ENCODE measurements around the gene FOXN3.
A peak's percentile ranks its signal among the peaks of the same experiment; 100 is the strongest.

Gene FOXN3

DNA sequence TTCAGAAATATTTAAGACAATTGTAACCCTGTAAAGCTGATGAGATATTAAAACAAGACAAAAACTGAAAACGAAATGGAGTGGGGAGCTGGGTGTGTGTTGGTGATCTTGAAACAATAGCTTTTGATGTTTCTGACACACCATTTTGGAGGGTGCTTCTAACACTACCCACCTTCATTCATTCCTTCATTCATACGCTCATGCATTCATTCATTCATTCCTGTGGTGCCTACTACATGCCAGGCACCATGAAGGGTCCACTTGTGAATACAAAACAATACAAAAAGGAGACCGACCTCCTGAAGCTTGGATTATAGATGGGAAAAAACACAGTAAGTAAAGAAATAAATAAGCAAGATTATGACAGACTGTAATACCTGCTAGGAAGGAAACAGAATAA is 60.5 kb downstream of the FOXN3 start:
- no peak for DNase-seq

DNA sequence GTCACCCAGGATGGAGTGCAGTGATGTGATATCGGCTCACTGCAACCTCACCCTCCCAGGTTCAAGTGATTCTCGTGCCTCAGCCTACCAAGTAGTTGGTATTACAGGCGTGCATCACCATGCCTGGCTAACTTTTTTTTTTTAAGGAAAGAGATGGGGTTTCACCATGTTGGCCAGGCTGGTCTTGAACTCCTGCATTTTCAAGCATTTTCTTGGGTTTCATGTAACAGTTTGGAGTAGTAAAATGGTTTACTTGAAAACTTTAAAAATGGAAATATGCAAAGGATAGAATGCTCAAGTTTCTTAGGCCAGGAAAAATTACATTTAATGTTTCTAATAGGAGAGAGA is 63.3 kb downstream of the FOXN3 start:
- DNase-seq = no peak

DNA sequence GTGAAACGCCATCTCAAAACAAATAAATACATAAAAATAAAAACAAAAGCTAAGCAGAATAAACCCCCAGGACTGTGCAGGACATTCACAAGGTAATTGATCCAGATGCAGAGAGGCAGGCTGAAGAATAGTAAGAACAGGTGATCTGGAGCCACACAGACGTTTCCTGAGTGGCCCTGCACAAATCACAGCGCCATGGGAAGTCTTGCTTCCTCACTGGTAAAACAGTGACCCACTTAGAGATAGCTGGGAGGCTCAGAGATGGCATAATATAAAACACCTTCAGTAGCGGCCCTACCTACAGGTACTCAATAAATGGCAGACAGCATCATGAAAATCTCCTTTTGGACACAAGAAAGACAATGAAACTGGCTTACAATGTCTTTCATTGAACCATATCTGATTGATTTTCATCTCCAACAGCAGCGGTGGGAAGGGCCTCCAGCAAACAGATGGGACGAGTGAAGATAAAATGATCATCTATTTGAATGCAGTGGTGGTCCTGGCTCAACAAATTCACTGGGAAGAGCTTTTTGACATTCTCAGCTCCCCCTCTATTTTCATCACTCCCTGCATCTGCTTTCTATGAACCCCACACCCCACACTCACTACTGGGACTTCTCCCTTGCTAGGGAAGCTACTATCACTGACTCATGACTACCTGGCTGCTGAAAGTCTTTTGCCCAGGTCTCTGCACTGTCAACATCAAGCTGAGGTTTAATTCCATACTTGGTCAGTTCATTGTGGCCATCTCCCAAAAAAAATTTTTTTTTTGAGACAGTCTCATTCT is 63.9 kb downstream of the FOXN3 start:
- no peak for DNase-seq

DNA sequence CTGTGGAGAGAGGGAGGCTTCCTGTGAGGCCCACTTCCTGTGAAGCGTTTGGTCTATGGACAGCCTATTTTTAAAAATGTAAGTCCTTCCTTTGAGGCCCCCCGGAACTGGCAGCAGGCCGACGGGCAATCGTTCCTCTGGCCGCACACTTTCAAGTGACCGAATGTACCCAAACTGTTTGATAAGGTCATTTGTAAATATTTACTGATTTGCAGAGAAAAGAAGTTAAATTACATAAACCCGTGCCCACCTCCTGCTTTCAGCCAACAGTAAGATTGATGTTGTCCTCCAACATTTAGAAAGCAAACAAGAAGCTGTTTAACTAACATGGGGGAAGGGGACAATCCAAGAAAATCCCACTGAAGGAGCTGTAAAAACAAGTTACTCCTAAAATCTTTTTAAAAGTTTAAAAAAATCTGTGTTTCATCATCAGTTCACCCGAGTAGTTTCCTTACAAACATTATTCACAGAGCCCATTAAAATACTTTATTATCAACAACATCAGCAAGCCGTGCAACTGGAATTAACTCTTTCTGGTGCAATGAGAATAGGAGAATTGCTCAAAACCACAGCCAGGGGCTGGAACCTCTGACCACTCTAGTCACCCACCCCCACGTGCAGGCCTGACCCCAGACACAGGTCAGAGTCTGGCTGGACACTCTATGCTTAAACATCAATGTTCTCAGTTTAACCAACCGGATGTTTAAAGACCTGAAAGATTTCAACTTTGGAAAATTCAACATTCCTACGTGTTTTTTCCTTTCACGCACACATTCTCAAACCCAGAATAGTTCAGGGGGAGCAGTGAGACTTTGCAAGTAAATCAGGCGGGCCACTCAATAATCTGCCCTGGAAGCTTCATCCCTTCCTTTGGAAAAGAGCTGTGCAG is 65.3 kb downstream of the FOXN3 start:
- DNase-seq = no peak

DNA sequence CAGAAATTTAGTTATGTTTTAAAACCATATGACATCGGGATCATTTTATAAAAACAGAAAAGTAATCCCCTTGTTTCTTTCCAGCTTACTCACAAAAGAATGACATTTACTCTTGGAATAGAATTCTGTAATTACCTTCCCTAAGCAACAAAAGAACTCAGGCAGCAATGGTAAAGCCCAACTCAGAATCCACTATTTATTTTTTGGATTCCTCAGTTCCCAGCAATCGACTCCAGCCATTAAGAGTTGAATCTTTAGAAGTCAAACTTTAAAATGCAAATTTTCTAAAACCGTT is 65.9 kb downstream of the FOXN3 start:
- DNase-seq = no peak

DNA sequence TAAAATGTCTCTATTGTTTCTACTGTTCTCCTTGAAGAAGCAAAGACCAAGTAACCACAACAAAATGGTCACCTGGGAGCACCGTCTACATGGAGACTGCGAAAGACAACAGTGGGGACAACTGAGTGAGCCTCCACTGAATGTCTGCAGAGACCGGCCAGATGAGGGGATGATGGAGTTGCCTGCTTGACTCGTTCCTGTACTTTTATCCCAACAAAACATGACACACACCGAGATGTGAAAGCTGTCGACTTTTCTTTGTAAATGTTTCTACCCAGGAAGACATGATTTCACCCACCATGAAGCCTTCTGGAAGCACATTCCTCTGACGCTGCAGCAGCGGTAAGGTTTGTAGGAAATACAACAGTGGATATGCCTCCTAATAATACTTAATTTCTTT is 66.9 kb downstream of the FOXN3 start:
- no peak for DNase-seq

DNA sequence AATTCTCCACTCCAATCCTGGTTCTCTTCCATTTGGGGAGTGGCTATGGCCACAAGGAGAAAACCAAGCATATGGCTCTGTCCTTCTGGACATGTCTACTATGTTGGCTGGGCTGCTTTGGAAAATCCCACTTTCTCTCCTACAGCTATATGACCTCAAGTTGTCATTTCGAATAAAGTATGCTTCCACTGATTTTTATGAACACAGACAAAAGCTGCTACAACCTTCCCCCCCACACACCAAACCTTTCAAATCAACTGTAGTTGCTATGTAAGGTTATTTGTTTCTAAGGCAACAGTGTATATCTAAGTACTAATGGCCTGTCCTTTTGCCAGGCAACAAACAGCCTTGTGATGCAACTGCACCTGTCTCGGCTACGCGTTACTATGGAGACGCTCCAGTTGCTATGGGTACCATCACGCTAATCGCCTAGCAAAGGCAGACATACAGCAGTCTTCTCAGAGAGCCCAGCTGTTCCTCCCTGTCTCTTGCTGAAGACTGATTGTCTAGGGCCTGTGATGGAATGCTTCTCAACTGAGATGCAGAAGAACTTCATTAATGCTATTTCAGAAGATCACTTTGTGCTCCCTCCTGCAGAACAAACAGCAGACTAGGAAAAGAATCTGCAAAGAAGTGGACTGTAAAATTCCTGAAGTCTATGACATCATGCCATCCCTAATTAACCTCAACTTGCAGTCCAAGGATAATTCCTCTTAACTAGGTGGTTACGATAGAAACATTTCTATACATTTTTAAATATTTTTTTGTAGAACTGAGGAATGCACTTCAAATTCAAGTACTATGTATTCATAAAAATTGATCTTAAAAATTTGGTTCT is 67.6 kb downstream of the FOXN3 start:
- DNase-seq = peak; percentile 17

DNA sequence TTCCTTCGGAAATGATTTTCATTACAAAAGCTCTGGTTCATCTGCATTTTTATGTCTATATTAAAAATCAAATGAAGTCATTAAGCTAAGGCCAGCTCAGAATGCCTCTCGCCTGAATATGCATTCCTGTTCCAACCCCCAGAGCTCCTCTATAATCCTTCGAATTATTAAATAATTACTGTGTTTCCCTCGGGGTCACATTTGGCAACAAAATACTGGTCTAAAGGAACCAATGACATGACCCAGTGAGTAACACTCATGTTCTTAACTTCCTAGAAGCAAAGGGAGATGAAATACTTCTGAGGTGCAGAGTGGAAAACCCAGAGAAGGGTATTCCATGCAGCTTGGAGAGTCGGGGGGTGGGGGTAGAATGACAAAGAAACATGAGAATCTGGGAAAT is 68.3 kb downstream of the FOXN3 start:
- DNase-seq = no peak

DNA sequence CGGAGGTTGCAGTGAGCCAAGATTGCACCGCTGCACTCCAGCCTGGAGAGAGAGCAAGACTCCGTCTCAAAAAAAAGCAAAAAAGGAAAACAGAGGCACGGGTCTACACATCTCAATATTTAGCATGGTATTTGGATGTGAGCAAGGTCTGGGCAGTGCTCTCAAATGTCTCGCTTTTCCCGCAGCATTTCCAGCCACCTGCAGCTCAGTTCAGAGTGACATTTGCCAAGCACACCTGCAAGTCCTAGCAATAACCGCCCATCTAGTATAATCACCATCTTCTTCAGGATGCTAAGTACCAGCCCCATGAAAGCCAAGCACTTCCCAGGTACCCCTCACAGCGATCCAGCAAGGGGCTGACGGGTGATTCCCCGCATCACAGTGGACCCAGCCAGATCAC is 69.1 kb downstream of the FOXN3 start:
- no peak for DNase-seq

DNA sequence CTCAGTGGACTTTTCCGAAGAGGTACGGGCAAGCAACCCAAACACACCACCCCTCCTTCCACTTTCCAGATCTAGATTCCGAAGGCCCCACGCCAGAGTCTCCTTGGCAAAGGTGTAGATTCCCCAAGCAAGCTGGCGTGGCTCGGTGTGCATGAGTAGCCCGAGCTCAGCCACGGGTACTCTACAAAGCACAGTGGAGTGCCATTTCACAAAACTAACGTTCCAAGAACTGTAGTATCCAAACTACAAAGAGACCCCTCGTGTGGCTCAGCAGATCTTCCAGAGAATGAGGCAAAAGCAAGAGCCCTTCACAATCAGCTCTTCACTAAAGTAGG is 72.1 kb downstream of the FOXN3 start:
- no peak for DNase-seq

DNA sequence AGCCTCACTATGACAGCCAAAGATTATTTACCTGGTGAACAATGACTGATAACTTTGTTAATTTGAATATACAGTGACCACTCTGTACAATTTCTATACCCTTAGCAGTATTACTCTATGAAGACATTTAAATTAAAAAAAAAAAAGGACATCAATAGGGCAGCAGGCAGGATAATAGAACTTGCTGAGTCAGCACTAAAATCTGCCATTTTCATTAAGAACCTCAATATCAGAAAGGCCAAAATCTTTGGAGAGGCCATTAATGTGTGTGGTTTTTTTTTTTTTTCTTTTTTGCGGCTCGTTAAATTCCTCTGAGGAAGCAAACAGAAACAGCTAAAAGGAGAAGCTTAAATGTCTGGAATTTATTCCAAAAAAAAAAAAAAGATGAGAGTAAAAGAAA is 73.7 kb downstream of the FOXN3 start:
- no peak for DNase-seq

DNA sequence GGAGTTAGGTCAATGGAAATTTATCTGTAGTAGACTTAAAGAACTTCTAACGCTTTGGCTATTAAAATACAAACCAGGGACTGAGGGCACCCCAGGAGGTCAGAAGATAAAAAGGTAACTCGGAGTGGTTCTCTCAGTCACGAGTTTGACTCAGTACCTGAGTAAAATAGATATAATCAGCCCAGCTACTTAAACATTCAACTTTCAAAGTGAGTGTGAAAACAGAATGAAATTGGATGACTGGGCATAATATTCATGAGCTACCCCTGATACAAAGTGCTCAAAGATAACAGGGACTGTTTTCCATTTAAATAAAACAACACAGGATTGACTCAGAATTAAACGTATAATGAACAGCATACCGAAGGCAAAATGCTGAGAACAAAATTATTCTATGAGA is 75.0 kb downstream of the FOXN3 start:
- DNase-seq = no peak

DNA sequence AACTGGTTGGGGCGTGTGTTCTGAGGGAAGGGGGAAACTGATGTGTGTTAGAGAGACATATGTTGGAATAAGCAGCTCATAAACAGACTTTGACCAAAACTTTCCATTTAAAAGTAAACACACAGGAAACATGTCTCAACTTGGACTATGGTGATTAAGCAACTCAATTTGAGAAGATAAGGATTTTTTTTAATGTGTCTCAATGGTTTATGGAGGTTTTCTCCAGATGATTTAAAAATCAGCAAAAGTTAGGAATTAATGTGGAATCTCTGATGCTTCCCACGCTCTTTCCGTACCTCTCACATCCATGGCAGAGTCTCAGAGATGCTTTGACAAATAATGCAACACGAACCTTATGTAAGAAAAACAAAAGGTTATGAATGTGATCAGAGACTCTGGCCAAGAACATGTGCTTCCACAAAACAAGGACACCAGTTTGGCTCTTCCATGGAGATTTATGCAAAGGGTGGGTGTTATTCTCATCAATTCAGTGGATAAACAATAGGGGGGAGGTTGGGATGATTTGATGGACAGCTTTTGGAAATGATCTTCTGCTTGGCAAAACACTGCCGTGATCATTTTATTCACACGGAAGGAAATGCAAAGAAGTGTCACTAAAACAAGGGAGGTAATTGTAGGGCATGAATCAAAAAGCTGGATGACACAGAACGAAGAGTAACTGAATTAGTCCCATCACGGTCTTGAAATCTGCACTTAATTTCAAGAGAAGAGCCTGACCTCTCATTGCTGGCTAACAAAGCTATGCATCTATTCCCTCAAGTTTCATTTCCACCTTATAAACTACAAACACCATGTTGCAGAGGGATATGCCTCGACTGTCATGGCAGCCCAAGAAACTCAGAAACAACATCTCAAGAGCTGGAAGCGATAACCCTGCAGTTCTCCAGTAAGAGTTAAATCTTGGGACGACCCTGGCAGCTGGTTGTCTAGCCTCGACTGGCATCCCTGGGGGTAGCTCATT is 76.5 kb downstream of the FOXN3 start:
- no peak for DNase-seq

DNA sequence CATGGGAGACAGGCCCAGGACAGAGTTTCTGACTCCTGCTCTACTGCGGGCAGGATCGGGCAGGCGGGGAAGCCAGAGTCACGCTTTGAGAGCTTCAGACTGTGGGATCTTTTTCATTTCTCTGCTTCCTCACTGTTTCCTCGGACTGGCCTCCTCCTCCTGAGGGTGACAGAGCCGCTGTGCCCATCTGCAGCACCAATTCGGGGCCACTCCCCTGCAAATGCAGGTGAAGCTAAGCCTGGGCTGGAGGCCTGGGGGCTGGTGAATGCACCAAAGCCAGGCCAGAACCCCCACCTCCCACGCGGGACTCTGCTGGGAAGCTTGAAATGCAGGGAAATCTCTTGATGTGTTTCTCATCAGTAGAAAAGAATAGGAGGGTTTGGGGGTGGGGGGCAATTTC is 77.5 kb downstream of the FOXN3 start:
- no peak for DNase-seq

DNA sequence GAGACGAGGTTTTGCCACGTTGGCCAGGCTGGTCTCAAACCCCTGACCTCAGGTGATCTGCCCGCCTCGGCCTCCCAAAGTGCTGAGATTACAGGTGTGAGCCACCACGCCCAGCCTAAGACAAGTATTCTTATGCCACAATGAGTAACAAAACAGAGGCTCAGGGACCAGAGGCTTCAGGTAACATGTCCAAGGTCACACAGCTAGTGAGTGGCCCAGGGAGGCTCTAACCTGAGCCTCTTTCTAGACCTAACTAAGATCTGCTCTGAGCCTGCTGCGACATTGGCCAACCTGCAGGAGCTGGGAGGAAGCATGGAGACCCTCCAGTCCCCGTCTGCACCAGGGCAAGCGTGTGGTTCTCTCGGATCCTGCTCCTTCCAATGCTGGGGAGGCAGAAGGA is 77.9 kb downstream of the FOXN3 start:
- DNase-seq = no peak

DNA sequence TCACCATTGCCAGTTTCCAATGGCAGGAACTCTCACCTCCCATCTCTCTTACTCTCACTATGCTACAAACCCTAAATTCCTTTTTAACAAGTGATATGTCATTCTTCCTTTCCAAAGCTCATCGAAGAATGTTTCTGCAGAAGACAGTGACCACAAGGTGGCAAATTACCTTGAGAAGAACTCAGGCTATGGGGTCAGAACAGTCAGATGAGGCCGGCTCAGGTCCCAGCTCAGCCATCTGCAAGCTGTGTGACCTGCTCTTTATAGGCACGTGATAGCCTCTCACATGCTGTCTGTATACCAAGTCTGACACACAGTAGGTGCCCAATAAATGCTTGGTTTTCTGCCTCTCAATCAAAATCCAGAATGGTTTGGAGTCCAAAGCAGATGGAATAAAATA is 80.7 kb downstream of the FOXN3 start:
- DNase-seq = no peak

DNA sequence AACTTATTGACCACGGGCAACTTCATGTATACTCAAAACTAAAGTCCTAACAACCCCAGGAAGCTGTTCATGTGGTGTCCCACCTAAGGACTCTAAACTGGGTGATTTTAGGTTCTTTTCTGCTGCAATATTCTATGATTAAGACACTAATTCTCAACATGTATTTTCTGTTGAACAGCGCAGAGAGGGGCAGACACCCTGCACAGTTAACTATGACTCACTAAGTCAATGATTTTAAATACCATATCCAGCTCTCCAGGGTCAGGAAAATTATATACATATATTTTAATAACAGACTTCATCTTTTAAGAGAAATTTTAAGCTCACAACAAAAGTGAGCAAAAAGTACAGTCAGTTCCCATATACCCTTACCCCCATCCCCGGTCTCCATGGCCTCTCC is 85.0 kb downstream of the FOXN3 start:
- no peak for DNase-seq

DNA sequence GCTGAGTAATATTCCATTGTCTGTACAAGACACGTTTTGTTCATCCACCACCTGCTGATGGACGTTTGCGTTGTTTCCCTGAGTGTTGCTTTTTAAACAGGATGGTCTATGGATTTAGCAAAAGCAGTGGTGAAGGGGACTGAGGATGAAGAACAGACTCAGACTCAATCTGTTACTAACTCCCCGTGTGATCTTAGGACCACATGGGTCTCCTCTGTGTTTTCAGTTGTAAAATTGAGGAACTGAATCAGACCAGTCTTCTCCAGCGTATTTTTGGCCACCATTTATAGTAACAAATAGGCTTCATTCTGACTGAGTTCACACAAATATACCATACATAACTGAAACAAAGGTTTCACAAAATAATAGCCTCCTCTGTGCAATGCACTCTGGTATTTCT is 85.6 kb downstream of the FOXN3 start:
- DNase-seq = no peak

DNA sequence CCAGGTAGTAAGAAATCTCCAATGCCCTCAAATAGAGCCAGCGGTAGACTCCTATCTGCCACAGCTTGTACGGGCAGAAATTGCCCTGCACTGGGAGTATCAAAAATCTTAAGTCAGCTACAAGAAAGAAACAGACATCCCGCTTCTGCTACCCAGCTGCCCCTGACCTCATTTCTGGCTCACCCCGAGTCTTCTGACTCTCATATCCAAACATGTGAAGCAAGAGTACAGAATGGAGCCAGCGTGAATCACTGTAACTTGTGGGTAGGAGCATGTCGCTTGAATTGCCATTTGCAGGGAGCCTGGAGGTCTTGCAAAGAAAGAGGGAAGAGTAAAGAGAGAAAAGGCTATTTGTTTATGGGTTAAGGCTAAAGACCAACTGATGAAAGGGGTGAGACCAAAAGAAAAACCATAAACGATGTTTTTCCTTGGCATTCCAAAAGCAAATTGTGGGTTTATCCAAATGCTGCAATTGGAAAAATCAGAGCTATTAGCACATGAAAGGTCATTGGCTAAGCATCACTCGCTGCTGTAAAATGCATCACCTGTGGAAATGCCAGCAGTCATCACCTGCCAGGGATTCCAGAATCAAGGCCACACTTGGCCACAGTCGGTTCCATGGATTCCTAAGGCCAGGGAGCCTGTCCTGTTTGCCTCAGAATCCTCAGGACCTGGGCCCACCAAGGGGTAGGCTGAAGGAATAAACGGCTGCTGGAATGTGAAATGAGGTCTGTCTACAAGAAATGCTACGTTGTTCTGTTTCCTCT is 86.6 kb downstream of the FOXN3 start:
- no peak for DNase-seq

DNA sequence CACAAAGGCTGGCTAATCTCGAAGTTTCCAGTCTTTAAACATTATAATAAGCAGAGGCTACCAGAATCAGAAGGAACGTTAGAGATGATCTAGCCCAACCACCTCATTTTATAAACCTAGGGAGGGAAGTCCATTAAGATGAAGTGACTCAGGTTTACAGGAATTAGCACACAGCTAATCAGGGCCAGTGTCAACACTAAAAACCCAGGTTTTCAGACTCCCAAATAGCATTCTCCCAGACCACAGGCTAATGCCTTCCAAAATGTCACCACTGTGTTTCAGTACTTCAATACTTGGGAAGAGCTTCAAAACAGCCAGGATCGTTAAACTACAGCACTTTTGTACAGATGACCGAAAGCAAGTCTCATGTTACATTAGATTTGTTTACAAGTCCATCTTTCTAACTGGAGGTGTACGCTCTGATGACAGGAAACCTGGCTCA is 89.2 kb downstream of the FOXN3 start:
- DNase-seq = no peak

DNA sequence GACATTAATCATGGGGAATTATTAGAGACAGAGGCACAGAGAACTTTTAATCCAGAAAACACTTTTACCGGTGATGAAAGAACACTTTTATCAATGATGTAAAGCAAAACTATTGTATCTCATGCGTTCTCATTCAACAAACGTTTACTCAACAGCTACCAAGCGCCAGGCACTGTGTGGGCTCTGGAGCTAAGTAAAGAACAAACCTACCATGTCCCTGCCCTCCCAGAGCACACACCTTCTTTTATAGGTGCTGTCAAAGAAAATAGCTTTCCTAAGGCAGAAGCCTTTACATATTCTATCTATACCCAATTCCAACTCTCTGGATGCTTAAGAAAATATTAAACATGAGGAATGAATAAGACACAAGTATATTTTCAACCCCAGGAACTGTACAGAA is 91.1 kb downstream of the FOXN3 start:
- DNase-seq = no peak
